Measurements from ENCODE around the gene ICAM3.

The ICAM3 gene

DNA sequence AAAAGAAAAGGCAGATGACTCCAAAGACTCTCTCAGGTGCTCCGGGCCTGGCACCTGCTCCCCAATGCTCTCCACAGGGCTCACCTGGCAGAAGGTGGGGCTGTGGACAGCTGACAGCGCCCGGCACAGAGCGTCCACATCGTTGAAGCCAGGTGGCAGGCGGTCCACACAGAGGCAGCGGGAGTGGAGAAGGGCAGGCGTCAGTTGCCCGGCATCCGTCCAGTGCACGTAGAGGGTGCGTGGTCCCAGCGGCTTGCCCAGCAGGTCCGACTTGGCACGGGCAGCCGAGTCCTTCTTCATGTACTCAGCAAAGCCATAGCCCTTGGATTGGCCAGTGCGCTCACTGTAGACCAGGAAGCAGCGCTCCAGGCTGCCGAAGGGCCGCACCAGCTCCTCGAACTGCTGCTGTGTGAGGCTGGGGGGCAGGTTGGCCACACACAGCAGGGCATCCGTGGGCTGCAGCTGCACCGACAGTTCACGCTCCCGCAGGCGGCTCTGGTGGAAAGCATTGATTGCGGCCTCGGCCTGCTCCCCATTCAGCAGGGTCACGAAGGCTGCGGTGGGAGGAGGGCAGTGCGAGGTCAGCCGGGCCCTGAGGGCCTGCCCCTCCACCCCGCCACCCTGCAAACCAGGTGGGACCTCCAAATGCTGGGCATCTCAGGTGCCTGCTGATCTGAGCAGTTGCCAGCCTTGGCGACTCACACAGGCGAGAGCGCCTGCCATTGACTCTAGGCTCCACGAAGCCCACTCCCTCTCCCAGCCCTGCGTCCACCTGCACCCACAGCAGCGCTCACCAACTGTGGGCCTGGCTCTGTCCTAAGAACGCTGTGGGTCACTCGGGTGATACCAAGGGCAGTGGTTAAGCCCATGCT is 10.6 kb downstream of the ICAM3 start:
- Histone ChIP-seq H3K27me3 (ENCODE audit: control insufficient read depth, insufficient read depth, low read length) (no peaks in the 10 kb centered on the region), H3K36me3 (ENCODE audit: control insufficient read depth, low read depth, low read length) (peaks cover 62% of the 10 kb centered on the region), H3K9ac (ENCODE audit: low read length) (no peak overlapping the region), H3K9me3 (ENCODE audit: control insufficient read depth, low read depth, low read length) (no peaks in the 10 kb centered on the region), H3K4me1 (ENCODE audit: control insufficient read depth, low read depth, low read length) (peaks cover 6% of the 10 kb centered on the region), H3K27ac (ENCODE audit: low read length) (no peak overlapping the region), H3K4me3 (ENCODE audit: low read length) (no peak overlapping the region)

DNA sequence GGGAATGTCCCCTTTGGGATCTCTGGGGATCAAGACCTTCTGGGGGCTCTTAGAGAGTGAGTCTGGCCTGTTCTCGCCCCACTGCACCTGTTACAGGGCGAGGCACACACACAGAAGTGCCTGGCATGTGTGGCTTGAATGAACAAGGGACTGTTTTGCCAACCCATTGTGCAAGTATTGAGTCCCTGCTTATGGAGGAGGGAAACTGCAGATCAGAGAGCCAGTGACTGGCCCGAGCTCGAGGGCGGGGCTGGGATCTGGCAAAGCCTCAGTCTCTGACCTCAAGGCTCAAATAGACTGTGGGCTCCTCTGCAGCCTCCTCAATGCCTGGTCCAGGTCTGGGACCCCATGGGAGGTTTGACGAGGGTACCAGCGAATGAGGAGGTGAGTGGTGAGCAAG is 11.6 kb downstream of the ICAM3 start:
- Histone ChIP-seq H3K9me3 (ENCODE audit: control insufficient read depth, low read depth, low read length) (no peaks in the 10 kb centered on the region), H3K9ac (ENCODE audit: low read length) (no peak overlapping the region), H3K36me3 (ENCODE audit: control insufficient read depth, low read depth, low read length) (peaks cover 65% of the 10 kb centered on the region)

DNA sequence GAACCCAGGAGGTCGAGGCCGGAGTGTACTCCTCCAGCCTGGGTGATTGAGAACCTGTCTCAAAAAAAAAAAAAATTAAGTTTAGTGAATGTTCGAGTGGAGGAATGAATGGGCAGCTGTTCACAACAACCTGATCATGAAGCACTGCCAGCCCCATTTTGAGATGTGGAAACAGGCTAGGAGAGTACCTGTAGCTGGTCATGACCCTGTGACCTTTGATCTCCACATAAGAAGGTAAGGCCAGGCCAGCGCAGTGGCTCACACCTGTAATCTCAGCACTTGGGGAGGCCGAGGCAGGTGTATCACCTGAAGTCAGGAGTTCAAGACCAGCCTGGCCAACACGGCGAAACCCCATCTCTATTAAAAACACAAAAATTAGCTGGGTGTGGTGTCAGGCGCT is 13.7 kb downstream of the ICAM3 start:
- Histone ChIP-seq H3K27ac (ENCODE audit: low read length) (no peak overlapping the region), H3K9me3 (ENCODE audit: control insufficient read depth, low read depth, low read length) (no peaks in the 10 kb centered on the region), H3K4me3 (ENCODE audit: low read length) (no peak overlapping the region), H3K4me1 (ENCODE audit: control insufficient read depth, low read depth, low read length) (no peaks in the 10 kb centered on the region), H3K9ac (ENCODE audit: low read length) (no peak overlapping the region), H3K36me3 (ENCODE audit: control insufficient read depth, low read depth, low read length) (peaks cover 83% of the 10 kb centered on the region), H3K27me3 (ENCODE audit: control insufficient read depth, insufficient read depth, low read length) (no peaks in the 10 kb centered on the region)

More for the DNA sequence above, 11.6 kb downstream of the ICAM3 start:
- no peak overlapping the region for H3K27ac ChIP-seq (ENCODE audit: low read length)
- no peak overlapping the region for H3K4me3 ChIP-seq (ENCODE audit: low read length)
- H3K4me1 ChIP-seq (ENCODE audit: control insufficient read depth, low read depth, low read length), result peaks cover 6% of the 10 kb centered on the region
- no peaks in the 10 kb centered on the region for H3K27me3 ChIP-seq (ENCODE audit: control insufficient read depth, insufficient read depth, low read length)

DNA sequence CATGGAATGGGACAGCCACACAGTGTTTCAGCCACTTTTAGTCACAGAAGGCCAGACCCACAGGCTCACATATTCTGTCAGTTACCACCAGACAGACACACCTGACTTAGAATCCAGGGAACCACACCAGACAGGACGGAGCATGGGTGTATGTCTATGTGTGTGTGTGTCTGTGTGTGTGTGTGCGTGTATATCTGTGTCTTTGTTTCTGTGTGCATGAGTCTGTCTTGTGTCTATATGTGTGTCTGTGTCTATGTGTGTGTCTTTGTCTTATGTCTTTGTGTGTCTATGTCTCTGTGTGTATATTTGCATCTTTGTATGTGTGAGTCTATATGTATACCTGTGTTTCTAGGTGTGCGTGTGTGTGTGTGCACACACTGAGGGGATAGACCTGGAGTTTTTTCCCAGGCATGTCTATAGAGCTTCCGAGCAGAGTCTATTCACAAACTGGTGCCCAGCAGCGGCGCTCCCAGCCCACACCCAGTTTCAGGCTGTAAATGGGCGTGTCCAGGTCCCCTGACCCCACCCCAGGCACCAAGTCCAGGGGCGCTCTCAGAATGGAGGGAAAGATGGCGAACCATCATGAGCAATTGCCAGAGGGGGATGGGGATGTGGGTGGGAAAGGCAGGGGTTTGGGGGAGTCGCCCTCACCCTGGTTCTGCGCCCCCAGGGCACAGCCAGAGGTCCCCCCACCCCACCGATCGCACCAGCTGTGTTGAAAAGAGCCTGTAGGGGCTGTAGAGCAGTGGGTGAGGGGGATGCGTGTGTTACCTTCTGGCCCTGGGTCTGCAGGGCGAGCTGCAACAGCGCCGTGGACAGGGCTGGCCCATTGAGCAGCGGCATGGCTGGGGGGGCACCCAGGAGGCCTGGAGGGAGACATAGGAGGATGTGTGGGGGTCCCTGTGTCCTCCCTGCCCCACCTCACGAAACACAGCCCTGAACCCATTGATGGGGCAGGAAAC is 17.3 kb downstream of the ICAM3 start:
- Histone ChIP-seq H3K4me1 (ENCODE audit: control insufficient read depth, low read depth, low read length) (no peaks in the 10 kb centered on the region), H3K36me3 (ENCODE audit: control insufficient read depth, low read depth, low read length) (peaks cover 68% of the 10 kb centered on the region), H3K27me3 (ENCODE audit: control insufficient read depth, insufficient read depth, low read length) (no peaks in the 10 kb centered on the region), H3K4me3 (ENCODE audit: low read length) (no peak overlapping the region), H3K9me3 (ENCODE audit: control insufficient read depth, low read depth, low read length) (no peaks in the 10 kb centered on the region), H3K27ac (ENCODE audit: low read length) (no peak overlapping the region), H3K9ac (ENCODE audit: low read length) (no peak overlapping the region)

DNA sequence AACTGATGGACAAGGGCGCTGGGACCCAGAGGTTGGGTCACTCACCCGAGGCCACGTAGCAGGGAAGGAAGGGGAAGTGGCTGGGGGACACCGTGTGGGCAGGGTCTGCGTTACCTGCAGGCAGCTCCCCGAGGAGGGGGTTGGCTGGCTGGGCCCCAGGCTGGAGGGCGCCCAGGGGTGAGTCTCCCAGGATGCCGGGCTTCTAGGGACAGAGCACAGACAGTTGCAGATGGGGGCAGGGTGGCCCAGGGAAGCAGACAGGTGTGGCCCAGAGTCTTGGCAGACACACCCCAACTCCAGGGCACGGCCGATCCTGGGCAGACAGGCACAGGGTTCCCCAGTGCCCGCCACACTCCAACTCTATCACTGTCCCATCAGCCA is 18.0 kb downstream of the ICAM3 start:
- H3K4me1 ChIP-seq (ENCODE audit: control insufficient read depth, low read depth, low read length), result no peaks in the 10 kb centered on the region
- H3K27me3 ChIP-seq (ENCODE audit: control insufficient read depth, insufficient read depth, low read length), result no peaks in the 10 kb centered on the region
- H3K9ac ChIP-seq (ENCODE audit: low read length), result no peak overlapping the region
- no peak overlapping the region for H3K27ac ChIP-seq (ENCODE audit: low read length)
- no peak overlapping the region for H3K4me3 ChIP-seq (ENCODE audit: low read length)
- H3K36me3 ChIP-seq (ENCODE audit: control insufficient read depth, low read depth, low read length), result peaks cover 63% of the 10 kb centered on the region
- no peaks in the 10 kb centered on the region for H3K9me3 ChIP-seq (ENCODE audit: control insufficient read depth, low read depth, low read length)

DNA sequence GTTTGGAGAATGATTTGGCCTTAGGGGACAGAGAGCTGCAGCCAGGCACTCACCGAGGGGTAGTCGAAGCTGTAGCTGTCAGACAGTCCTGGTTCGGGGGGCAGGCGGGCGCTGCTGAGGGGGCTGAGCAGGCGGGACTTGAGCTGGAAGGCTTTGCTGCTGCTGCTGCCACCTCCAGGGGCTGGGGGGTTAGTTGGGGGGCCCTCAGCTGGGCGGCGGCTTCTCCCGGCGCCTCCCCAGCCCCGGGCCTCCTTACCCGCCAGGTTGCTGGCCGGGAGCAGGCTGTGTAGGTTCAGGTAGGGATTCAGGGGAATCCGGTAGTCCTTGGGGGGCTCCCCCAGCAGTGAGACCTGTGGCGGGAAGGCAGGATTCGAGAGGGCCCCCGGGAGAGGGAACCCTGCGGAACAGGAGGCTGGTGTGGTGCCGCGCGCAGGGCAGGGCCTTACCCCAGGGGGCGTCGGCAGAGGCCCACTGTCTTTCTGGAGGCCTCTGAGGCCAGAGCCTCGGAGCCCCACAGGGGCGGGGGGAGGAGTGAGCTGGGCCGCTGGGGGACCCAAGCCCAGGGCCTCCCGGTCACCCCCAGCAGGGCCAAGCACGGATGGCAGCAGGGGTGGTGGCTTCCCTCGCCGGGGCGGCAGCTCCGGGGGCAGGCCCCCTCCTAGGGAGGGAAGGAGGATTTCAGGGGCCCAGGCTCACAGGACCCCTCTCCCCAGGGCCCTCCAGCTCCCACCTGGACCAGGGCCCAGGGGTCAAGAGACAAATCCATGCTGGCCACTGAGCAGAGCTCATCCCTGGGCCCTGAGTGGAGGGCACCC is 18.6 kb downstream of the ICAM3 start:
- Histone ChIP-seq H3K9ac (ENCODE audit: low read length) (no peak overlapping the region), H3K27ac (ENCODE audit: low read length) (no peak overlapping the region), H3K9me3 (ENCODE audit: control insufficient read depth, low read depth, low read length) (no peaks in the 10 kb centered on the region), H3K4me1 (ENCODE audit: control insufficient read depth, low read depth, low read length) (peaks cover 3% of the 10 kb centered on the region), H3K36me3 (ENCODE audit: control insufficient read depth, low read depth, low read length) (peaks cover 59% of the 10 kb centered on the region), H3K4me3 (ENCODE audit: low read length) (no peak overlapping the region), H3K27me3 (ENCODE audit: control insufficient read depth, insufficient read depth, low read length) (no peaks in the 10 kb centered on the region)

DNA sequence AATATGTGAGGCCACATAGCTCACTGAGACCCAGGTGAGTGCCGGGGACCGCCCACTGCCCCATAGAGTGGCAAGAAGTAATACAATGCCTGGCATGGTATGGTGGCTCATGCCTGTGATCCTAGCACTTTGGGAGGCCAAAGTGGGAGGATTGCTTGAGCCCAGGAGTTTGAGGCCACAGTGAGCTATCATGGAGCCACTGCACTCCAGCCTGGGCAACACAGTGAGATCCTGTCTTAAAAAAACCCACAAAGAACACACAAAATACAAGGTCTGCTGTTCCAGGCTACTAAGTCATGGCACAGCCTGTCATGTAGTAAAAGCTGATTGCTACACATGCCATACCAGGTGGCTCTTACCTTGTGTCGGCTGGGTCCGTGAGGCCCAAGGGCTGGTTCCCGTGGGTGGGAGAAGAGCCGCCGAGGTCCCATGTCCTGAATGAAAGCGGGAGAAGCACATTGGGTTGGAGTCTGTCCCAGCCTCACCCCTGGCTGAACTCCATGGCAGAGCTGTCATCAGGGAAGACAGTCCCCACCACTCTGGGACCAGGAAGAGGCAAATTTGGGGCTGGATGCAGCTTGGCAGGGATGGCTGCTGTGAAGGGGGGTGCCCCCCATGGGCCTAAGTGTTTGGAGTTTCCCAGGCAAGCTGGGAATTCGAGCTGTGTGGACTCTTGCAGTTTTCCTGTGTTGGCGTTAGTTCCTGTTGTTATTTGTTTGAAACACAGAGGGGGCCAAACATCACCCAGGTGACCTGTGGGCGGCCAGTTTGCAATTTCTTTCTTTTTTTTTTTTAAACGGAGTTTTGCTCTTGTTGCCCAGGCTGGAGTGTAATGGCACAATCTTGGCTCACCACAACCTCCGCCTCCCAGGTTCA is 20.4 kb downstream of the ICAM3 start:
- Histone ChIP-seq H3K4me3 (ENCODE audit: low read length) (no peak overlapping the region), H3K4me1 (ENCODE audit: control insufficient read depth, low read depth, low read length) (peaks cover 3% of the 10 kb centered on the region), H3K27me3 (ENCODE audit: control insufficient read depth, insufficient read depth, low read length) (no peaks in the 10 kb centered on the region), H3K9ac (ENCODE audit: low read length) (no peak overlapping the region), H3K9me3 (ENCODE audit: control insufficient read depth, low read depth, low read length) (no peaks in the 10 kb centered on the region), H3K36me3 (ENCODE audit: control insufficient read depth, low read depth, low read length) (peaks cover 42% of the 10 kb centered on the region), H3K27ac (ENCODE audit: low read length) (no peak overlapping the region)

DNA sequence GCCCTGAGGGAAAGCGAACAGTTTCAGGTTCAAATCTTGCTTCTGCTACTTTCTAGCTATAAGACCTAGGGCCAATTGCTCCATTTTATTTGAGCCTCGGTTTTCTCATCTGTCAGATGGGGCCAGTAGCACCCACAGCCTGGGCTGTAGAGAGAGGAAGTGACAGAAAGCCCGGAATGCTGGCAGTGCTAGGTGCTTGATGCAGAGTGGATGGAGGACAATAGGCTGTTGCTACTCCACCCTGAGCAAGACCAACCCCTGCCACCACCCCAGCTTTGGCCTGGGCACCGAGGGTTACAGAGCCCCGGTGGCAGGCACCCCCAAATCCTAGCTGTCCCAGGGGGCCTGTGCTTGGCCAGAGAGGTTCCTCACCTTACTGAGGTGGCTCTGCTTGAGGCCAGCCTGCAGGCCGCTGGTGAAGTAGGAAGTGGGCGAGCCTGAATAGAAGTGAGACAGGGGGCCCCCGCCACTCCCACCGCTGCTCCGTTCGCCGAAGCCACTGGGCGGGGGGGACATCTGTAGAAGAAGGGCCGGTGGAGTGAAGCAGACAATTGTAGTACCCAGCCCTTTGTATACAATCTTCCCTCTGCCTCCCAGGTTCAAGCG is 21.5 kb downstream of the ICAM3 start:
- H3K36me3 ChIP-seq (ENCODE audit: control insufficient read depth, low read depth, low read length), result peaks cover 36% of the 10 kb centered on the region
- H3K27ac ChIP-seq (ENCODE audit: low read length), result no peak overlapping the region
- H3K27me3 ChIP-seq (ENCODE audit: control insufficient read depth, insufficient read depth, low read length), result no peaks in the 10 kb centered on the region
- no peaks in the 10 kb centered on the region for H3K9me3 ChIP-seq (ENCODE audit: control insufficient read depth, low read depth, low read length)
- no peak overlapping the region for H3K4me3 ChIP-seq (ENCODE audit: low read length)
- H3K9ac ChIP-seq (ENCODE audit: low read length), result no peak overlapping the region
- peaks cover 3% of the 10 kb centered on the region for H3K4me1 ChIP-seq (ENCODE audit: control insufficient read depth, low read depth, low read length)

DNA sequence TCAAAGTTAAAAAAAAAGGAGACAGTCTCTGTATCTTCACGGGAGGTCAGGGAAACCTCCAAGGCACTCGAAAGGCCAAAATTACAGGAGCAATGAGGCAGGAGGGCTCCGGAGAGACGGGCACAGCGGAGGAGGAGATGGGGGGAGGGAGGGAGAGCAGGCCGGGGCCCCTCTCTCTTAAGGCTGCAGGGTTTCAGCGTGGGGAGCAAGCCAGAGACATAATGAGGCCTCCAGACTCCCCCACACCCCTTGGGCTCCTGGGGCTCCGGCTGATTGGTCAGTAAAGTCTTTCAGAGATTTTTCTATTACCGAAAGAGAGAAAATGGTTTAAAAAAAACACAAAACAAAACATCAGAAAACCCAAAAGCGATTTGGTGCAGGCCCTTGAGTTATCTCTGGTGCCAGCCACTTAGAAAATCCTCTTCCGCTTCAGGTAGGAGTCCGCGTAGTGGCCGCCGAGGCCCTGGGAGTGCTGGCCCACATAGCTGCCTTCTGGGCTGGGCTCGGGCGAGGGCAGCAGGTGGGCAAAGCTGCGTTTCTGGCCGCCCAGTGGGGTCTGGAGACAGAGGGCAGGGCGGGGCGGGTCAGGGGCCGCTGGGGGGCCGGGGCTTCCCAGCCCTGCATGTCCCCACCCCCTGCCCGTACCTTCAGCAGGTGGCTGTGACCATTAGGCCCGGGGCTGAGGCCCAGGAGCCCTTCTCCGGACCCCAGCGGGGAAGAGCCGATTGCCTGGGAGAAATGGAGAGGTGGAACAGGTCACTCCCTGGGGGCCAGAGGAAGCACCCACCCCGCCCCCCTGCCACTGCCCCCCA is 22.2 kb downstream of the ICAM3 start:
- Histone ChIP-seq H3K36me3 (ENCODE audit: control insufficient read depth, low read depth, low read length) (peaks cover 31% of the 10 kb centered on the region), H3K4me3 (ENCODE audit: low read length) (no peak overlapping the region), H3K4me1 (ENCODE audit: control insufficient read depth, low read depth, low read length) (peaks cover 3% of the 10 kb centered on the region), H3K9me3 (ENCODE audit: control insufficient read depth, low read depth, low read length) (no peaks in the 10 kb centered on the region), H3K27ac (ENCODE audit: low read length) (no peak overlapping the region), H3K9ac (ENCODE audit: low read length) (no peak overlapping the region), H3K27me3 (ENCODE audit: control insufficient read depth, insufficient read depth, low read length) (no peaks in the 10 kb centered on the region)
